Ishikawa (cell line): ENCODE measurements around the gene OPCML.

Source experiments
- CEBPB ChIP-seq: IDR thresholded peaks from 2 replicates; pipeline ENCODE4 v1.6.1; 2012
- CREB1 ChIP-seq: IDR thresholded peaks from 2 replicates; pipeline ENCODE4 v1.6.1; 2012; ENCODE audit warnings: low read depth
- EGR1 ChIP-seq: IDR thresholded peaks from 2 replicates; pipeline ENCODE4 v1.6.1; 2012
- EP300 ChIP-seq: IDR thresholded peaks from 2 replicates; pipeline ENCODE4 v1.6.1; 2012; ENCODE audit warnings: borderline replicate concordance
- NFIC ChIP-seq: IDR thresholded peaks from 2 replicates; pipeline ENCODE4 v1.6.1; 2012
- RAD21 ChIP-seq: IDR thresholded peaks from 2 replicates; pipeline ENCODE4 v1.6.1; 2012; ENCODE audit warnings: low read depth
- REST ChIP-seq: IDR thresholded peaks from 2 replicates; pipeline ENCODE4 v1.6.1; 2012; ENCODE audit warnings: low read depth, mild to moderate bottlenecking
- TAF1 ChIP-seq: IDR thresholded peaks from 2 replicates; pipeline ENCODE4 v1.6.1; 2012; ENCODE audit warnings: low read depth, mild to moderate bottlenecking
- TEAD4 ChIP-seq: IDR thresholded peaks from 2 replicates; pipeline ENCODE4 v1.6.1; 2012
- USF1 ChIP-seq: IDR thresholded peaks from 2 replicates; pipeline ENCODE4 v1.6.1; 2012
- YY1 ChIP-seq: IDR thresholded peaks from 2 replicates; pipeline ENCODE4 v1.6.1; 2012; ENCODE audit warnings: low read depth
- ZBTB7A ChIP-seq: IDR thresholded peaks from 2 replicates; pipeline ENCODE4 v1.6.1; 2012; ENCODE audit warnings: low read depth

- TF ChIP-seq REST (no peak), TEAD4 (no peak), YY1 (no peak), TAF1 (no peak), ZBTB7A (no peak), CEBPB (no peak), CREB1 (no peak), RAD21 (no peak), EGR1 (no peak), USF1 (no peak), EP300 (no peak), NFIC (no peak)
Measured at GRCh38 chr11:133175103-133175502, 357.2 kb downstream of the OPCML start.
